Lung (tissue), 12 donors: ENCODE results near the gene MAP2K5. TPM values are rescaled to one million over a fixed set of nuclear protein-coding genes. Genes with fewer than 3 reads are reported as not detected.

Experiments
- ATAC-seq: fragments of 200-7000 bp; cut with Tn5 transposase; one replicate; pipeline ENCODE4 v1.9.1; 2020; ENCODE audit warnings: moderate number of reproducible peaks; ENCODE audit not compliant: insufficient read depth, low FRiP score
- DNase-seq, 3 donors: peaks; one replicate each; pipeline ENCODE4 v3.0.0-alpha.2; 2013 to 2017
- H3K27ac ChIP-seq, 2 donors: one replicate each; pipeline ENCODE4 v1.5.1; 2013; ENCODE audit warnings: mild to moderate bottlenecking in 2 of 2, moderate library complexity in 2 of 2, control low read depth in 1 of 2, inconsistent platforms in 1 of 2, low read depth in 1 of 2, low read length in 1 of 2
- H3K27me3 ChIP-seq, 3 donors: one replicate each; pipeline ENCODE4 v1.5.1; 2013; ENCODE audit warnings: low read length in 2 of 3; ENCODE audit not compliant: control insufficient read depth in 3 of 3, insufficient read depth in 3 of 3
- H3K36me3 ChIP-seq, 4 donors: one replicate each; pipeline ENCODE4 v1.5.1; 2013; ENCODE audit warnings: low read length in 4 of 4, mild to moderate bottlenecking in 1 of 4, moderate library complexity in 1 of 4; ENCODE audit not compliant: control insufficient read depth in 4 of 4, insufficient read depth in 4 of 4
- H3K4me1 ChIP-seq, 5 donors: one replicate each; pipeline ENCODE4 v1.5.1; 2013; ENCODE audit warnings: low read length in 5 of 5, mild to moderate bottlenecking in 2 of 5, moderate library complexity in 1 of 5; ENCODE audit not compliant: control insufficient read depth in 5 of 5, insufficient read depth in 5 of 5
- H3K4me3 ChIP-seq: one replicate; pipeline ENCODE4 v1.5.1; 2013; ENCODE audit warnings: mild to moderate bottlenecking, control low read depth, moderate library complexity
- H3K9ac ChIP-seq, 2 donors: one replicate each; pipeline ENCODE4 v1.5.1; 2013; ENCODE audit warnings: low read length in 2 of 2, control low read depth in 1 of 2; ENCODE audit not compliant: insufficient read depth in 1 of 2
- H3K9me3 ChIP-seq, 4 donors: one replicate each; pipeline ENCODE4 v1.5.1; 2013; ENCODE audit warnings: low read length in 3 of 4, mild to moderate bottlenecking in 1 of 4, moderate library complexity in 1 of 4; ENCODE audit not compliant: control insufficient read depth in 4 of 4, insufficient read depth in 3 of 4
- CTCF ChIP-seq: IDR thresholded peaks from 2 replicates; pipeline ENCODE4 v1.5.1; 2012; ENCODE audit warnings: mild to moderate bottlenecking; ENCODE audit errors: control extremely low read depth, extremely low read depth
- WGBS, 2 donors: extraction: QIAGEN DNeasy Blood & Tissue Kit; methylation state at CpG; one replicate each; pipeline ENCODE4 v1.1.7; 2013; 5-methylcytosine and 5-hydroxymethylcytosine counted together
- polyA plus RNA-seq, 2 donors: library from polyadenylated mRNA; stranded (reverse); fragments of 200-250 nt; gene quantifications; one replicate each; pipeline ENCODE4 v1.2.1, GENCODE V29; 2013
- total RNA-seq, 2 donors: library from RNA; depleted of rRNA in 1 of 2; stranded (reverse); fragments of >200 nt in 1 of 2; gene quantifications; one replicate each; pipeline ENCODE4 v1.2.1, GENCODE V29; 2014 to 2021
- donor health status: control.
- donor health status: control.
- donor health status: Bipolar disorder and iron deficiency.
- donor health status: healthy.
- donor health status: DM: yes; HTN: yes; CAD: no.

Gene MAP2K5
- total and polyA plus RNA-seq, 4 donors: 6.3 to 19.1 (median 12.4) TPM

DNA sequence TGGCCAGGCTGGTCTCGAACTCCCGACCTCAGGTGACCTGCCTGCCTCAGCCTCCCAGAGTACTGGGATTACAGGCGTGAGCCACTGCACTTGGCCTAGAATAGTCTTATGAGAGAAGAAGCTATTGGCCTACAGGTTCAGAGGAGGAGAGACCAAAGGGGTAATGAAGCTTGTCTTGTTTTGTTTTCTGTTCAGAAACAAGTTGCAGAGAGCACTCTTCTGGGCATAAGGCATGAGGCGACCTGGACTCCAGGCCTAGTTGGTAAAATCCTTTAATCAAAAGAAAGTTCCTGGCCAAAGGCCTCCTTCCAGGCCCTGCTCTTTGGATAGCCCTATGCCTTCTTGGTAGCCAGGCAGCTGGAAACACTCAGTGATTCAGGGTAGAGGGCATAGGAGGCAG, 195.6 kb downstream of the MAP2K5 start:
- no peak for TF ChIP-seq CTCF
- WGBS, 2 donors: 73 to 74% methylated on average over 4 of the region's 4 CpGs
- H3K9me3 ChIP-seq: no peaks in the 10 kb centered on the region
- H3K27ac ChIP-seq: no peak overlapping the region
- H3K4me3 ChIP-seq: no peak overlapping the region
- no peaks in the 10 kb centered on the region for H3K36me3 ChIP-seq
- no peaks in the 10 kb centered on the region for H3K27me3 ChIP-seq
- DNase-seq (no peak), ATAC-seq (no peak)
- peaks cover 0 to 2% (median 0%) of the 10 kb centered on the region in 5 donors for H3K4me1 ChIP-seq
- H3K9ac ChIP-seq: no peak overlapping the region

GRCh38 chr15:67740405-67740804, 197.9 kb downstream of the MAP2K5 start:
- Histone ChIP-seq H3K36me3 (no peaks in the 10 kb centered on the region), H3K9ac (no peak overlapping the region), H3K4me1 (no peaks in the 10 kb centered on the region), H3K4me3 (no peak overlapping the region), H3K27ac (no peak overlapping the region), H3K27me3 (no peaks in the 10 kb centered on the region), H3K9me3 (no peaks in the 10 kb centered on the region)
- ATAC-seq: no peak
- DNase-seq: no peak
- WGBS, 2 donors: 93 to 97% methylated on average over 3 of the region's 3 CpGs
- TF ChIP-seq CTCF: no peak

DNA sequence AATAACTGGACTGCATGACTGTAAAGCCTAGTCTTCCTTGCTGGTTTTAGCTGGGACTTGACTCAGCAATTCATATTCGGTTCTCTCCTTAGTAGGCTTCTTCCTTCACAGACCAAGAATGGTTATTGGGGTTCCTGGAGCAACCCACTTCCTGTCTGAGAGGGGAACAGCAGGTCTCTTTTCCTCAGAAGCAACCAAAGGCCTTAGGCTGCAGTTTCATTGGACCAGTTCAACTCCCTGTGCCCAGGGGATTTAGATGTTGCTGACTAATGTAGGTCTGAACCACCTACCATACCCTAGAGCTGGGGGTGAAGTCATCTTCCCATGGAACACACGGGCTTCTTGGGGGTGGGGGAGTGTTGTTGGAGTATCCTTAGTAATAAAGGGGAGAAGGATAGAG, 198.8 kb downstream of the MAP2K5 start:
- Histone ChIP-seq H3K9me3 (no peaks in the 10 kb centered on the region), H3K9ac (no peak overlapping the region), H3K4me3 (no peak overlapping the region), H3K27me3 (no peaks in the 10 kb centered on the region), H3K4me1 (peaks cover 0 to 4% (median 0%) of the 10 kb centered on the region in 5 donors), H3K36me3 (no peaks in the 10 kb centered on the region), H3K27ac (no peak overlapping the region)
- no peak for ATAC-seq
- 31 to 67% methylated on average over 2 of the region's 2 CpGs for WGBS, 2 donors
- TF ChIP-seq CTCF: no peak
- DNase-seq: no peak

GRCh38 chr15:67743558-67743957, 201.1 kb downstream of the MAP2K5 start:
- no peaks in the 10 kb centered on the region for H3K9me3 ChIP-seq
- H3K27ac ChIP-seq: no peak overlapping the region
- DNase-seq (no peak), ATAC-seq (no peak)
- no peak overlapping the region for H3K9ac ChIP-seq
- H3K4me1 ChIP-seq: peaks cover 0 to 5% (median 0%) of the 10 kb centered on the region in 5 donors
- no peak overlapping the region for H3K4me3 ChIP-seq
- TF ChIP-seq CTCF: no peak
- H3K36me3 ChIP-seq: peaks cover 0 to under 1% (median 0%) of the 10 kb centered on the region in 4 donors
- no peaks in the 10 kb centered on the region for H3K27me3 ChIP-seq
